Large intestine (tissue), 3 donors: ENCODE data around the gene HTT. TPM values are rescaled to one million over a fixed set of nuclear protein-coding genes. Genes with fewer than 3 reads are reported as not detected.
"Not testable (repeated sequence)": the region's sequence is repeated elsewhere in the genome, so short reads cannot be mapped to it uniquely, and the experiment has no call there.

Experiments
- DNase-seq, 2 donors: peaks; one replicate each; pipeline versions ENCODE4 v3.0.0 to v3.0.0-alpha.2; 2013
- H3K27ac ChIP-seq: one replicate; pipeline ENCODE4 v1.5.1; 2013; ENCODE audit warnings: low read length
- H3K27me3 ChIP-seq: 2 replicates; pipeline ENCODE4 v1.6.1; 2013; ENCODE audit warnings: low read length; ENCODE audit not compliant: control insufficient read depth, insufficient read depth
- H3K36me3 ChIP-seq: 2 replicates; pipeline ENCODE4 v1.6.1; 2013; ENCODE audit warnings: low read length; ENCODE audit not compliant: control insufficient read depth, insufficient read depth
- H3K4me1 ChIP-seq: one replicate; pipeline ENCODE4 v1.6.1; 2013; ENCODE audit warnings: low read length; ENCODE audit not compliant: control insufficient read depth, insufficient read depth
- H3K4me3 ChIP-seq: one replicate; pipeline ENCODE4 v1.5.1; 2013; ENCODE audit warnings: low read length
- H3K9me3 ChIP-seq: one replicate; pipeline ENCODE4 v1.6.1; 2013; ENCODE audit warnings: mild to moderate bottlenecking, low read depth, low read length, moderate library complexity; ENCODE audit not compliant: control insufficient read depth
- WGBS: methylation state at CpG from one replicate; pipeline ENCODE4 v1.1.5; 2013; ENCODE audit warnings: low lambda C conversion rate; ENCODE audit not compliant: insufficient coverage; 5-methylcytosine and 5-hydroxymethylcytosine counted together
- polyA plus RNA-seq: library from polyadenylated mRNA; unstranded; fragments of 120-200 nt; gene quantifications from one replicate; pipeline ENCODE4 v1.2.1, GENCODE V29; 2013

The HTT gene
- polyA plus RNA-seq, 1 donor = 29.8 TPM

DNA sequence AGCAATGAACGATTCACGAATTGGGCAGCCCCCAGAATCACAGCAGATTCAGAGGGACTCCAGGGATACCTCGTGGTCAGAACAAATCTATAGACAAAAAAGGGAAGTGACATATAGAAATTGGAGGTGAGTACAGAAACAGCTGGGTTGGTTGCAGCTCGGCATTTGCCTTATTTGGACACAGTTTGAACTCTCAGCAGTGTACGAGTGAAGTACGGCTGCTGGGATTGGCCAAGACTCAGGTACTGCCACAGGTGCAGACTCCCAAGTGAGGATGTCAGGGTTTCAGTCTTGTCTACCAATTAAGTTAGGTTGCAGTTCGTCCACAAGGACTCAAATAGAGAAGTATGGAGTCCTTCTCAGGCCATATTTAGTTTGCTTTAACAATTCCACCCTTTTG is 28.3 kb upstream of the HTT start:
- no peaks in the 10 kb centered on the region for H3K36me3 ChIP-seq
- peaks cover 18% of the 10 kb centered on the region for H3K4me1 ChIP-seq
- peaks cover 2% of the 10 kb centered on the region for H3K27me3 ChIP-seq
- H3K27ac ChIP-seq = no peak overlapping the region
- H3K4me3 ChIP-seq = no peak overlapping the region
- DNase-seq = no peak
- H3K9me3 ChIP-seq = peaks cover 1% of the 10 kb centered on the region
- 100% methylated on average over 2 of the region's 7 CpGs for WGBS

DNA sequence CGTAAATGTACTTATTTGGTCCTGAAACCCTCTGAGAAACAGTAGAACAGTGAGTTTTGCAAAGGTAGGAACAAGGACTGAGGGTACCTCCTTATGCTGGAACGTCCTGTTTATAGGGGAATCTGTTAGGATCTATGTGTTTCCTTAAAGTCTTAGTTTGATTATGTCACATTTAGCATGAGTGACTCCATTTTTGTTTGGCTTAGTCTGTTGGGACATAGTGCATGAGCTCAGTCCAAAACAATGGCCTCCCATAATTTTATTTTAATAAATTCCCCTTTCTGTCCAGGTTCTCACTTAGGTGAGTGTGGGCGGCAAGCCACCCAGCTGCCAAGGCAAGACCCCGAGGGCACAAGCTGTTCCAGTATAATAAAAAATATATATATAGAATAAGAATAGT is 27.9 kb upstream of the HTT start:
- Histone ChIP-seq H3K9me3 (no peaks in the 10 kb centered on the region), H3K4me3 (no peak overlapping the region), H3K36me3 (no peaks in the 10 kb centered on the region), H3K4me1 (peaks cover 18% of the 10 kb centered on the region), H3K27me3 (peaks cover 2% of the 10 kb centered on the region), H3K27ac (no peak overlapping the region)
- WGBS = no CpG with 5 or more reads among the region's 4 CpGs
- DNase-seq = no peak

DNA sequence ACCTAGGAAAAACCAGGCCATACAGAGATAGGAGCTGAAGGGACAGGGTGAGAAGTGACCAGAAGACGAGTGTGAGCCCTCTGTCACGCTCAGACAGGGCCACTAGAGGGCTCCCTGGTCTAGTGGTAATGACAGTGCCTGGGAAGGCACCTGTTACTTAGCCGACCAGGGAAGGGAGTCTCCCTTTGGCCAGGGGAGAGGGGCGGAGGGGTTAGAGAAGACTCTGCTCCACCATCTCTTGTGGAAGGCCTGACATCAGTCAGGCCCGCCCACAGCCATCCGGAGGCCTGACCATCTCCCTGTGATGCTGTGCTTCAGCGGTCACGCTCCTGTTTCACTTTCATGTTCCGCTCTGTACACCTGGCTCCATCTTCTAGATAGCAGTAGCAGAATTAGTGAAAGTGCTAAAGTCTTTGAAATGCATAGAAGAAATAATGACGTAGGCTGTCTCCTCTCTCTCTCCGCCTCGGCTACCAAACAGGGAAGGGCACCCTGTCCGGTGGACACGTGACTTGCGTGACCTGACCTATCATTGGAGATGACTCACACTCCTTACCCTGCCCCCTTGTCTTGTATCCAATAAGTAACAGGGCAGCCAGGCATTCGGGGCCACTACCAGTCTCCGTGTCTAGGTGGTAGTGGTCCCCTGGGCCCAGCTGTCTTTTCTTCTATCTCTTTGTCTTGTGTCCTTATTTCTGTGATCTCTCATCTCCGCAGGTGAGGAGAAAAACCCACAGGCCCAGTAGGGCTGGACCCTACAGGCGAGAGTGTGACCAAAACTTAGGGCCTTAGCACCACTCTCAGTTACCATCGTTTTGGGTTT is 26.8 kb upstream of the HTT start:
- Histone ChIP-seq H3K36me3 (no peaks in the 10 kb centered on the region), H3K27me3 (no peaks in the 10 kb centered on the region), H3K27ac (no peak overlapping the region), H3K4me3 (no peak overlapping the region), H3K9me3 (no peaks in the 10 kb centered on the region), H3K4me1 (peaks cover 12% of the 10 kb centered on the region)
- peak; percentile 36 to 69 for DNase-seq
- WGBS = no CpG with 5 or more reads among the region's 20 CpGs

DNA sequence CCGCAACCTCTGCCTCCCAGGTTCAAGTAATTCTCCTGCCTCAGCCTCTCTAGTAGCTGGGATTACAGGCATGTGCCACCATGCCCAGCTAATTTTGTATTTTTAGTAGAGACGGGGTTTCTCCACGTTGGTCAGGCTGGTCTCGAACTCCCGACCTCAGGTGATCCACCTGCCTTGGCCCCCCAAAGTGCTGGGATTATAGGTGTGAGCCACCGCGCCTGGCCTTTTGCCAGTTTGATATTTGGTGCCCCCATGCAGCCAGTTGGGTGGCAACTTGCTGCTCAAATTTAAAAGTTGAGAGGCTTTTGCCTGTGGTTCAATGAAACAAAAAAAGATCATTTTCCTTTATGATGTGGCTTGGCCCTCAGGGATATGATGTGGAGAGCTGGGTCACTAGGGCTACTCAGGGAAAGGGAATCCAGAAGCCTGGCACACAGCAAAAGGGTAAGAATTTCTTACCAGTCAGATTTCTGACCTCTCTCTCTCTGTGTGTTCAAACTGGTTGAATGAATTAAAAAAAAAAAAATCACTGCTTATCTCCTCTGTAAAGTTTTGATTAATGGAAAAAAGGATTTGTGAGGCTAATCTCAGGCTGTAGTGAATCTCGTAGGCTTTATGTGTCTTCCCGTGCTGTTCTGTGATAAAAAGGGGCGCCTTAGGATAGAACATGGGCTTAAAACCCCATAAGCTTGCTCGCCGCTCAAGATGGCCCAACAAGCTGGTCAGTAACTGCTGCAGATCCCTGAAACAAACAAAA is 23.2 kb upstream of the HTT start:
- no CpG with 5 or more reads among the region's 12 CpGs for WGBS
- H3K9me3 ChIP-seq, H3K36me3 ChIP-seq, H3K27me3 ChIP-seq, H3K27ac ChIP-seq, DNase-seq, H3K4me1 ChIP-seq, H3K4me3 ChIP-seq: not testable (repeated sequence)

GRCh38 chr4:3054169-3054759 is 20.2 kb upstream of the HTT start:
- no peaks in the 10 kb centered on the region for H3K36me3 ChIP-seq
- no peaks in the 10 kb centered on the region for H3K4me1 ChIP-seq
- 43% methylated on average over 1 of the region's 2 CpGs for WGBS
- H3K9me3 ChIP-seq = no peaks in the 10 kb centered on the region
- H3K4me3 ChIP-seq = no peak overlapping the region
- H3K27ac ChIP-seq = no peak overlapping the region
- DNase-seq = no peak
- H3K27me3 ChIP-seq = no peaks in the 10 kb centered on the region

- Histone ChIP-seq H3K36me3 (no peaks in the 10 kb centered on the region), H3K9me3 (no peaks in the 10 kb centered on the region), H3K4me3 (no peak overlapping the region), H3K27ac (no peak overlapping the region), H3K4me1 (no peaks in the 10 kb centered on the region), H3K27me3 (no peaks in the 10 kb centered on the region)
- WGBS = 100% methylated on average over 1 of the region's 6 CpGs
- no peak for DNase-seq
Observed at GRCh38 chr4:3059943-3060342, 14.5 kb upstream of the HTT start.

DNA sequence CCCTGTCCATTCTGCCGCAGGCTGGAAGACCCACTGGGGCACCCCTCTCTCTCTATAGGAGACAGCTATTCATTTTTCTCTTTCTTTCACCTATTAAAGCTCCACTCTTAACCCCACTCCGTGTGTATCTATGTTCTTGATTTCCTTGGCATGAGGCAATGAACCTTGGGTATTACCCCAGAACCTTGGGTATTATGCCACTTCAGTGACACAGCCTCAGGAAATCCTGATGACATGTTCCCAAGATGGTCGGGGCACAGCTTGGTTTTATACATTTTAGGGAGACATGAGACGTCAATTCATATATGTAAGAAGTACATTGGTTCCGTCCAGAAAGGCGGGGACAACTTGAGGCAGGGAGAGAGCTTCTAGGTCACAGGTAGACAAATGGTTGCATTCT is 13.5 kb upstream of the HTT start:
- Histone ChIP-seq H3K27me3 (no peaks in the 10 kb centered on the region), H3K36me3 (no peaks in the 10 kb centered on the region), H3K27ac (no peak overlapping the region), H3K9me3 (no peaks in the 10 kb centered on the region), H3K4me1 (no peaks in the 10 kb centered on the region), H3K4me3 (no peak overlapping the region)
- 100% methylated on average over 1 of the region's 6 CpGs for WGBS
- no peak for DNase-seq

DNA sequence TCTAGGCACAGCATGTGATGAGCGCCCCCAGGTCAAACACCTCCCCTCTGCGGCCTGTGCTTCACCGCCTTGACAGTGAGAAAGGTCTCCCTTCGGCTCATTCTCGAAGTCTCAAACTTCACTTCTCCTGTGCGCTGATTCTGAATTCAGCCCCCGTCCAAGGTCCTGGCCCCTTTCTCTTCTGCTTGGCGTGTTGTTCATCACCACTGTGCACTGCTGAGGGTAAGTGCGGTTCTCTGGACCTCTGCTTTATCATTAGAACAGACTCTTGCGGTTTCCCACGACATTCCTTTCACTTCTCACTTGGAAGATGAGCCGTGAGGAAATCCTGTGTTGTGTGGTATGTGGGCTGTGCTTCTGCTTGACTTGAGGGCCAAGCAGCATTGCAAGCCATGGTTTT is 12.0 kb upstream of the HTT start:
- Histone ChIP-seq H3K27ac (no peak overlapping the region), H3K27me3 (no peaks in the 10 kb centered on the region), H3K36me3 (no peaks in the 10 kb centered on the region), H3K4me3 (no peak overlapping the region), H3K4me1 (no peaks in the 10 kb centered on the region), H3K9me3 (no peaks in the 10 kb centered on the region)
- no CpG with 5 or more reads among the region's 12 CpGs for whole genome bisulfite sequencing
- DNase-seq = no peak

DNA sequence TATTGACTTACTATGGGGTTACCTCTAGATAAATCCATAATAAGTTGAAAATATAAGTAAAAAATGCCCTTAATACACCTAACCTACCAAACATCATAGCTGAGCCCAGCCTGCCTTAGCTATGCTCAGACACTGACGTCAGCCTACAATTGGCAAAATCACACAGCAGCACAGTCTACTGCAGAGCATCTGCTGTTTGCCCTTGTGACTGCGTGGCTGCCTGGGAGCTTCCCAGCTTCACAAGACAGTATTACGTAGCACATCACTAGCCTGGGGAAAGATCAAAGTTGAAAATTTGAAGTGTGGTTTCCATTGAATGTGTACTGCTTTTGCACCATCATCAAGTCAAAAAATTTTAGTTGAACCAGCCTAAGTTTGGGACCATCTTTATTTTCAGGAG is 8.9 kb upstream of the HTT start:
- Histone ChIP-seq H3K27ac (no peak overlapping the region), H3K4me1 (no peaks in the 10 kb centered on the region), H3K36me3 (no peaks in the 10 kb centered on the region), H3K27me3 (no peaks in the 10 kb centered on the region), H3K4me3 (no peak overlapping the region), H3K9me3 (no peaks in the 10 kb centered on the region)
- WGBS = no CpG with 5 or more reads among the region's 3 CpGs
- no peak for DNase-seq

- WGBS = 97% methylated on average over 6 of the region's 6 CpGs
- no peaks in the 10 kb centered on the region for H3K4me1 ChIP-seq
- no peak for DNase-seq
- H3K4me3 ChIP-seq = no peak overlapping the region
- H3K27me3 ChIP-seq = no peaks in the 10 kb centered on the region
- no peak overlapping the region for H3K27ac ChIP-seq
- no peaks in the 10 kb centered on the region for H3K36me3 ChIP-seq
- no peaks in the 10 kb centered on the region for H3K9me3 ChIP-seq
Observed at GRCh38 chr4:3066836-3067400, 7.6 kb upstream of the HTT start.
